ENCODE data around the gene CREB1.
"Not testable (repeated sequence)": the region's sequence is repeated elsewhere in the genome, so short reads cannot be mapped to it uniquely, and the experiment has no call there.

The CREB1 gene

GRCh38 chr2:207529330-207530159 lies at the start of gene CREB1:
CREB1 (plus strand) TSS chr2:207529962; CDS start chr2:207555636, 25,674 bp downstream.
- Histone ChIP-seq H3K27ac (peak within 1 kb of the TSS; percentile 66 to 100 (median 98)), H3K4me3 (peak within 1 kb of the TSS; percentile 54 to 90 (median 67))

- Histone ChIP-seq H3K27ac (peak overlapping the region in 3 of 21 experiments; percentile 19 to 26 (median 22)), H3K4me3 (no peak overlapping the region)
These were observed 49.2 kb upstream of the CREB1 start for GRCh38 chr2:207480521-207481040.

GRCh38 chr2:207481924-207482323 lies 47.8 kb upstream of the CREB1 start:
- no peak overlapping the region for H3K4me3 ChIP-seq
- peak overlapping the region in 1 of 21 experiments; percentile 43 for H3K27ac ChIP-seq

- H3K4me3 ChIP-seq, result no peak overlapping the region
- H3K27ac ChIP-seq, result no peak overlapping the region
These were observed 47.1 kb upstream of the CREB1 start for GRCh38 chr2:207482630-207483029.

- Histone ChIP-seq H3K27ac (no peak overlapping the region), H3K4me3 (no peak overlapping the region)
These were observed 46.7 kb upstream of the CREB1 start for GRCh38 chr2:207483066-207483465.

GRCh38 chr2:207483477-207483876 lies 46.3 kb upstream of the CREB1 start:
- no peak overlapping the region for H3K27ac ChIP-seq
- H3K4me3 ChIP-seq, result no peak overlapping the region

- H3K4me3 ChIP-seq, result no peak overlapping the region
- H3K27ac ChIP-seq, result no peak overlapping the region
These were observed 45.0 kb upstream of the CREB1 start for GRCh38 chr2:207484444-207485391.

- Histone ChIP-seq H3K4me3 (no peak overlapping the region), H3K27ac (peak overlapping the region in 2 of 21 experiments; percentile 44 to 64)
These were observed 42.0 kb upstream of the CREB1 start for GRCh38 chr2:207487650-207488311.

- no peak overlapping the region for H3K4me3 ChIP-seq
- no peak overlapping the region for H3K27ac ChIP-seq
These were observed 40.5 kb upstream of the CREB1 start for GRCh38 chr2:207489251-207489650.

- H3K27ac ChIP-seq, result no peak overlapping the region
- no peak overlapping the region for H3K4me3 ChIP-seq
These were observed 39.3 kb upstream of the CREB1 start for GRCh38 chr2:207490441-207490840.

- no peak overlapping the region for H3K4me3 ChIP-seq
- no peak overlapping the region for H3K27ac ChIP-seq
These were observed 38.7 kb upstream of the CREB1 start for GRCh38 chr2:207491086-207491485.

- no peak overlapping the region for H3K4me3 ChIP-seq
- H3K27ac ChIP-seq, result no peak overlapping the region
These were observed 37.8 kb upstream of the CREB1 start for GRCh38 chr2:207491956-207492355.

GRCh38 chr2:207492461-207492860 lies 37.3 kb upstream of the CREB1 start:
- H3K4me3 ChIP-seq, result no peak overlapping the region
- H3K27ac ChIP-seq, result no peak overlapping the region

GRCh38 chr2:207494137-207494536 lies 35.6 kb upstream of the CREB1 start:
- Histone ChIP-seq H3K4me3 (no peak overlapping the region), H3K27ac (no peak overlapping the region)

GRCh38 chr2:207496936-207497335 lies 32.8 kb upstream of the CREB1 start:
- H3K4me3 ChIP-seq, H3K27ac ChIP-seq: not testable (repeated sequence)

- Histone ChIP-seq H3K4me3 (no peak overlapping the region), H3K27ac (no peak overlapping the region)
These were observed 32.2 kb upstream of the CREB1 start for GRCh38 chr2:207497596-207497995.

GRCh38 chr2:207498427-207498826 lies 31.3 kb upstream of the CREB1 start:
- no peak overlapping the region for H3K4me3 ChIP-seq
- peak overlapping the region in 2 of 21 experiments; percentile 17 to 63 for H3K27ac ChIP-seq

- Histone ChIP-seq H3K4me3 (no peak overlapping the region), H3K27ac (peak overlapping the region in 2 of 21 experiments; percentile 35 to 63)
These were observed 30.6 kb upstream of the CREB1 start for GRCh38 chr2:207499114-207499513.

GRCh38 chr2:207501802-207502576 lies 27.8 kb upstream of the CREB1 start:
- H3K4me3 ChIP-seq, result no peak overlapping the region
- H3K27ac ChIP-seq, result peak overlapping the region in 9 of 21 experiments; percentile 12 to 62 (median 38)
